DND-41 (cell line): ENCODE data around the gene IFNLR1.

ENCODE experiments used
- ATAC-seq: fragments of 200-7000 bp; cut with Tn5 transposase; 3 replicates; pipeline ENCODE4 v1.9.1; 2021; ENCODE audit warnings: low read depth; ENCODE audit not compliant: insufficient read depth
- DNase-seq: peaks from one replicate; pipeline ENCODE4 v3.0.0-alpha.2; 2020
- H2AFZ ChIP-seq: 2 replicates; pipeline ENCODE4 v1.6.0; 2012; ENCODE audit warnings: low read depth, low read length
- H3K27ac ChIP-seq: 2 replicates; pipeline ENCODE4 v1.5.1; 2012; ENCODE audit warnings: low read length, inconsistent platforms
- H3K27me3 ChIP-seq: fragments of 200-600 bp; sonication (generic); 2 replicates; pipeline ENCODE4 v1.6.0; 2012; ENCODE audit warnings: low read length, mild to moderate bottlenecking, inconsistent platforms; ENCODE audit not compliant: insufficient read depth, poor library complexity
- H3K36me3 ChIP-seq: 2 replicates; pipeline ENCODE4 v1.5.1; 2012; ENCODE audit warnings: low read length, inconsistent platforms; ENCODE audit not compliant: insufficient read depth
- H3K4me1 ChIP-seq: 2 replicates; pipeline ENCODE4 v1.5.1; 2012; ENCODE audit warnings: mild to moderate bottlenecking, low read length; ENCODE audit not compliant: insufficient read depth
- H3K4me2 ChIP-seq: 2 replicates; pipeline ENCODE4 v1.6.0; 2012; ENCODE audit warnings: mild to moderate bottlenecking, moderate library complexity, low read length, inconsistent platforms; ENCODE audit not compliant: insufficient read depth
- H3K4me3 ChIP-seq, 2 experiments: fragments of 200-600 bp in 1 of 2; shearing (Covaris generic) in 1 of 2; 2 replicates each; pipeline ENCODE4 v1.5.1; 2012 to 2016; ENCODE audit warnings: inconsistent platforms in 2 of 2, low read length in 2 of 2, mild to moderate bottlenecking in 2 of 2, low read depth in 1 of 2, moderate library complexity in 1 of 2
- H3K79me2 ChIP-seq: 2 replicates; pipeline ENCODE4 v1.6.0; 2012; ENCODE audit warnings: low read length, inconsistent platforms; ENCODE audit not compliant: insufficient read depth
- H3K9ac ChIP-seq: 2 replicates; pipeline ENCODE4 v1.6.0; 2012; ENCODE audit warnings: low read depth, mild to moderate bottlenecking, inconsistent platforms, low read length, moderate library complexity
- H3K9me3 ChIP-seq: 2 replicates; pipeline ENCODE4 v1.5.1; 2012; ENCODE audit warnings: low read length, moderate library complexity, mild to moderate bottlenecking, inconsistent platforms; ENCODE audit not compliant: insufficient read depth, severe bottlenecking
- H4K20me1 ChIP-seq: 2 replicates; pipeline ENCODE4 v1.6.0; 2012; ENCODE audit warnings: low read length; ENCODE audit not compliant: insufficient read depth
- EZH2 ChIP-seq: IDR thresholded peaks from 3 replicates; pipeline ENCODE4 v1.6.1; 2012; ENCODE audit warnings: borderline replicate concordance, low read depth, mild to moderate bottlenecking, moderate library complexity, low read length, inconsistent platforms; ENCODE audit not compliant: severe bottlenecking
- TF ChIP-seq, protein P1 (sequence below): IDR thresholded peaks from 2 replicates; pipeline ENCODE4 v1.5.1; 2012; ENCODE audit warnings: borderline replicate concordance, low read length, moderate library complexity, mild to moderate bottlenecking; ENCODE audit not compliant: poor library complexity, severe bottlenecking; ENCODE audit errors: extremely low read depth

IFNLR1 gene

GRCh38 chr1:24195874-24196273 lies 8.8 kb upstream of the IFNLR1 start:
- ATAC-seq (no peak), DNase-seq (no peak)
- H3K4me3 ChIP-seq, result no peak overlapping the region
- H3K79me2 ChIP-seq, result no peaks in the 10 kb centered on the region
- no peak for TF ChIP-seq EZH2
- TF ChIP-seq, protein P1, sequence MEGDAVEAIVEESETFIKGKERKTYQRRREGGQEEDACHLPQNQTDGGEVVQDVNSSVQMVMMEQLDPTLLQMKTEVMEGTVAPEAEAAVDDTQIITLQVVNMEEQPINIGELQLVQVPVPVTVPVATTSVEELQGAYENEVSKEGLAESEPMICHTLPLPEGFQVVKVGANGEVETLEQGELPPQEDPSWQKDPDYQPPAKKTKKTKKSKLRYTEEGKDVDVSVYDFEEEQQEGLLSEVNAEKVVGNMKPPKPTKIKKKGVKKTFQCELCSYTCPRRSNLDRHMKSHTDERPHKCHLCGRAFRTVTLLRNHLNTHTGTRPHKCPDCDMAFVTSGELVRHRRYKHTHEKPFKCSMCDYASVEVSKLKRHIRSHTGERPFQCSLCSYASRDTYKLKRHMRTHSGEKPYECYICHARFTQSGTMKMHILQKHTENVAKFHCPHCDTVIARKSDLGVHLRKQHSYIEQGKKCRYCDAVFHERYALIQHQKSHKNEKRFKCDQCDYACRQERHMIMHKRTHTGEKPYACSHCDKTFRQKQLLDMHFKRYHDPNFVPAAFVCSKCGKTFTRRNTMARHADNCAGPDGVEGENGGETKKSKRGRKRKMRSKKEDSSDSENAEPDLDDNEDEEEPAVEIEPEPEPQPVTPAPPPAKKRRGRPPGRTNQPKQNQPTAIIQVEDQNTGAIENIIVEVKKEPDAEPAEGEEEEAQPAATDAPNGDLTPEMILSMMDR, result no peak
- no peak overlapping the region for H3K27ac ChIP-seq
- no peaks in the 10 kb centered on the region for H3K36me3 ChIP-seq
- no peak overlapping the region for H3K4me2 ChIP-seq
- no peaks in the 10 kb centered on the region for H3K9me3 ChIP-seq
- H4K20me1 ChIP-seq, result no peaks in the 10 kb centered on the region
- H3K27me3 ChIP-seq, result peaks cover 5% of the 10 kb centered on the region
- H3K9ac ChIP-seq, result no peak overlapping the region
- no peak overlapping the region for H2AFZ ChIP-seq
- peaks cover 2% of the 10 kb centered on the region; the same call in 1 of the 2 replicates for H3K4me1 ChIP-seq

GRCh38 chr1:24195136-24195535 lies 8.0 kb upstream of the IFNLR1 start:
- Histone ChIP-seq H4K20me1 (no peaks in the 10 kb centered on the region), H2AFZ (no peak overlapping the region), H3K9ac (no peak overlapping the region), H3K4me1 (peaks cover 2% of the 10 kb centered on the region; the same call in 1 of the 2 replicates), H3K79me2 (no peaks in the 10 kb centered on the region), H3K9me3 (no peaks in the 10 kb centered on the region), H3K27ac (no peak overlapping the region), H3K36me3 (no peaks in the 10 kb centered on the region), H3K27me3 (peaks cover 5% of the 10 kb centered on the region), H3K4me2 (no peak overlapping the region), H3K4me3 (no peak overlapping the region)
- no peak for DNase-seq
- TF ChIP-seq EZH2, result no peak
- TF ChIP-seq, protein P1, result no peak
- no peak for ATAC-seq

DNA sequence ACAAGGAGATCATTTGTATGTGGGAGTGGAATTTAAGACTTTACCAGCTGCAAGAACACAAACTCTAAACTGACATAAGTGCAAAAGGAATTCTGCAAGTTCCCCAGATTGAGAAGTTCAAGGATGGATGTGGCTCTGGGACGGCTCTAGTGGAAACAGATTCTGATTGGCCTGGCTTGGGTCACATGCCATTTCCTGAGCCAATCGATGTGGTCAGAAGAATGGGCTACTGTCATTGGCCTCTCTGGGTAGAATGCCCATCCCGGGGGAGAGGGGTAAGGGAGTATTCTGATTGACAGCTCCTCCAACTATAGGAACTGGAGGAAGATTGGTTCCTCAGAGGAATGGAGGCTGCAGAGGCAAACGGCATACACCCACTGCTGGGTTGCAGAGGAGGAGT lies 6.0 kb upstream of the IFNLR1 start:
- TF ChIP-seq EZH2, result no peak
- TF ChIP-seq, protein P1, result no peak
- Histone ChIP-seq H3K4me1 (no peaks in the 10 kb centered on the region), H3K27ac (no peak overlapping the region), H3K4me2 (no peak overlapping the region), H3K79me2 (no peaks in the 10 kb centered on the region), H3K27me3 (peaks cover 4% of the 10 kb centered on the region), H3K36me3 (no peaks in the 10 kb centered on the region), H2AFZ (no peak overlapping the region), H3K4me3 (no peak overlapping the region), H3K9ac (no peak overlapping the region), H3K9me3 (no peaks in the 10 kb centered on the region), H4K20me1 (no peaks in the 10 kb centered on the region)
- DNase-seq (no peak), ATAC-seq (no peak)

DNA sequence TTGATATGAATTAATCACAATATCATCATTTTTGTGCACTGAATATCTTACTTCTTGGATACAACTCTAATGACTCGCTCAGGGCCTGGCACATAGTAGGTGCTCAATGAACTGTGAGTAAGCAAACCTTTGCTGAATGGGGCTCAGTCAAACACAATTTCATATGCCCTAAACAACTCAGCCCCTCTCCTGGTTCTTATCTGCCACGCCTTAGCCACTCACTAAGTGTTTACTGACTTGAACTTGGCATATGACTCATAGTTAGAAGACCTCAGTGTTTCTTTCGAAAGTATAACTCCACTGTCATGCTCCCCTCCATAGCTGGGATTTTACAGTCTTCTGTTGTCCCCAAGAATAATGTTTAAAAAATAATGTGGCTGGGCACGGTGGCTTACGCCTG lies 4.8 kb upstream of the IFNLR1 start:
- H3K4me3 ChIP-seq, result no peak overlapping the region
- no peak overlapping the region for H3K9ac ChIP-seq
- H3K27me3 ChIP-seq, result peaks cover under 1% of the 10 kb centered on the region
- DNase-seq (no peak), ATAC-seq (no peak)
- no peak overlapping the region for H2AFZ ChIP-seq
- no peaks in the 10 kb centered on the region for H4K20me1 ChIP-seq
- TF ChIP-seq, protein P1, result no peak
- no peak for TF ChIP-seq EZH2
- H3K79me2 ChIP-seq, result no peaks in the 10 kb centered on the region
- no peaks in the 10 kb centered on the region for H3K4me1 ChIP-seq
- no peaks in the 10 kb centered on the region for H3K9me3 ChIP-seq
- no peak overlapping the region for H3K4me2 ChIP-seq
- no peaks in the 10 kb centered on the region for H3K36me3 ChIP-seq
- no peak overlapping the region for H3K27ac ChIP-seq
